ENCODE measurements around the gene SEPTIN11. TPM values are rescaled to one million over a fixed set of nuclear protein-coding genes. Genes with fewer than 3 reads are reported as not detected.

The SEPTIN11 gene
- total and polyA plus RNA-seq, 4 donors: 20.4 to 126 (median 64.4) TPM

GRCh38 chr4:76987153-76987591 is 37.6 kb downstream of the SEPTIN11 start:
- DNase-seq (peak; percentile 90 to 97 (median 97)), ATAC-seq (ENCODE audit: insufficient read depth, low FRiP score) (no peak)
- no peaks in the 10 kb centered on the region for H3K36me3 ChIP-seq (ENCODE audit: control insufficient read depth in 4 of 4, insufficient read depth in 4 of 4, low read length in 4 of 4)
- H3K9ac ChIP-seq (ENCODE audit: insufficient read depth in 1 of 2, low read length in 2 of 2): no peak overlapping the region
- H3K27me3 ChIP-seq (ENCODE audit: control insufficient read depth in 3 of 3, insufficient read depth in 3 of 3, low read length in 2 of 3): no peaks in the 10 kb centered on the region
- TF ChIP-seq CTCF (IDR thresholded peaks at IDR 0.05; ENCODE audit: control extremely low read depth, extremely low read depth): no peak
- peaks cover 2 to 65% (median 20%) of the 10 kb centered on the region in 5 donors for H3K4me1 ChIP-seq (ENCODE audit: control insufficient read depth in 5 of 5, insufficient read depth in 5 of 5, low read length in 5 of 5)
- WGBS, 2 donors: 69 to 74% methylated on average over 5 of the region's 5 CpGs
- peaks cover 0 to 2% (median 0%) of the 10 kb centered on the region in 4 donors for H3K9me3 ChIP-seq (ENCODE audit: control insufficient read depth in 4 of 4, insufficient read depth in 3 of 4, low read length in 3 of 4)
- peak overlapping the region; percentile 34 to 36 for H3K27ac ChIP-seq (ENCODE audit: low read depth in 1 of 2, low read length in 1 of 2)
- no peak overlapping the region for H3K4me3 ChIP-seq

GRCh38 chr4:76987685-76988084 is 38.1 kb downstream of the SEPTIN11 start:
- peaks cover 0 to 2% (median 0%) of the 10 kb centered on the region in 4 donors for H3K9me3 ChIP-seq (ENCODE audit: control insufficient read depth in 4 of 4, insufficient read depth in 3 of 4, low read length in 3 of 4)
- peaks cover 2 to 62% (median 20%) of the 10 kb centered on the region in 5 donors for H3K4me1 ChIP-seq (ENCODE audit: control insufficient read depth in 5 of 5, insufficient read depth in 5 of 5, low read length in 5 of 5)
- peak overlapping the region in 1 of 2 donors; percentile 36 for H3K27ac ChIP-seq (ENCODE audit: low read depth in 1 of 2, low read length in 1 of 2)
- no peak for TF ChIP-seq CTCF (IDR thresholded peaks at IDR 0.05; ENCODE audit: control extremely low read depth, extremely low read depth)
- WGBS, 2 donors: 75 to 88% methylated on average over 4 of the region's 4 CpGs
- no peak overlapping the region for H3K9ac ChIP-seq (ENCODE audit: insufficient read depth in 1 of 2, low read length in 2 of 2)
- DNase-seq (no peak), ATAC-seq (ENCODE audit: insufficient read depth, low FRiP score) (no peak)
- no peak overlapping the region for H3K4me3 ChIP-seq
- H3K27me3 ChIP-seq (ENCODE audit: control insufficient read depth in 3 of 3, insufficient read depth in 3 of 3, low read length in 2 of 3): no peaks in the 10 kb centered on the region
- H3K36me3 ChIP-seq (ENCODE audit: control insufficient read depth in 4 of 4, insufficient read depth in 4 of 4, low read length in 4 of 4): no peaks in the 10 kb centered on the region

- Histone ChIP-seq H3K9ac (ENCODE audit: insufficient read depth in 1 of 2, low read length in 2 of 2) (no peak overlapping the region), H3K36me3 (ENCODE audit: control insufficient read depth in 4 of 4, insufficient read depth in 4 of 4, low read length in 4 of 4) (no peaks in the 10 kb centered on the region), H3K4me1 (ENCODE audit: control insufficient read depth in 5 of 5, insufficient read depth in 5 of 5, low read length in 5 of 5) (peaks cover 2 to 48% (median 20%) of the 10 kb centered on the region in 5 donors), H3K4me3 (no peak overlapping the region), H3K27ac (ENCODE audit: low read depth in 1 of 2, low read length in 1 of 2) (no peak overlapping the region), H3K27me3 (ENCODE audit: control insufficient read depth in 3 of 3, insufficient read depth in 3 of 3, low read length in 2 of 3) (no peaks in the 10 kb centered on the region), H3K9me3 (ENCODE audit: control insufficient read depth in 4 of 4, insufficient read depth in 3 of 4, low read length in 3 of 4) (peaks cover 0 to 2% (median 0%) of the 10 kb centered on the region in 4 donors)
- WGBS, 2 donors: 28 to 55% methylated on average over 13 of the region's 13 CpGs
- no peak for DNase-seq
- no peak for ATAC-seq (ENCODE audit: insufficient read depth, low FRiP score)
- TF ChIP-seq CTCF (IDR thresholded peaks at IDR 0.05; ENCODE audit: control extremely low read depth, extremely low read depth): no peak
These were observed 40.0 kb downstream of the SEPTIN11 start for GRCh38 chr4:76989391-76990061.

All from lung (tissue), 12 donors.